Thyroid gland (tissue), 4 donors: ENCODE data around the gene OPN1SW. TPM values are rescaled to one million over a fixed set of nuclear protein-coding genes. Genes with fewer than 3 reads are reported as not detected.

Experiments used
- DNase-seq, 2 donors: peaks; one replicate each; pipeline ENCODE4 v3.0.0-alpha.2; 2019
- H3K27ac ChIP-seq, 3 donors: fragments of 200-600 bp; sonication (generic); 1 replicate in 2 of 3; 2 replicates in 1 of 3; pipeline ENCODE4 v1.5.1; 2016 to 2019; ENCODE audit warnings: mild to moderate bottlenecking in 1 of 3, moderate library complexity in 1 of 3
- H3K27me3 ChIP-seq: fragments of 200-600 bp; sonication (generic); one replicate; pipeline ENCODE4 v1.5.1; 2019
- H3K36me3 ChIP-seq, 2 donors: fragments of 200-600 bp; sonication (generic); one replicate each; pipeline ENCODE4 v1.5.1; 2016 to 2019
- H3K4me1 ChIP-seq, 2 donors: fragments of 200-600 bp; sonication (generic); one replicate each; pipeline ENCODE4 v1.5.1; 2017 to 2019
- H3K4me3 ChIP-seq, 3 donors: fragments of 200-600 bp; sonication (generic); replicated peaks in 1 of 3; 1 replicate in 2 of 3; 2 replicates in 1 of 3; pipeline ENCODE4 v1.5.1; 2016; ENCODE audit warnings: mild to moderate bottlenecking in 1 of 3
- H3K9me3 ChIP-seq: fragments of 200-600 bp; sonication (generic); one replicate; pipeline ENCODE4 v1.5.1; 2017
- CTCF ChIP-seq, 6 experiments: fragments of 200-600 bp in 3 of 6; fragments of 450-650 bp in 3 of 6; sonication (generic) in 3 of 6; IDR thresholded peaks; one replicate each; pipeline ENCODE4 v1.5.1; 2016 to 2019; ENCODE audit warnings: antibody characterized with exemption in 6 of 6, mild to moderate bottlenecking in 2 of 6, inconsistent platforms in 1 of 6, moderate library complexity in 1 of 6
- POLR2A ChIP-seq, 2 donors: fragments of 450-650 bp; IDR thresholded peaks; one replicate each; pipeline ENCODE4 v1.6.1; 2017; ENCODE audit warnings: antibody characterized with exemption in 2 of 2, mild to moderate bottlenecking in 2 of 2, moderate library complexity in 1 of 2
- WGBS, 2 donors: methylation state at CpG; one replicate each; pipeline ENCODE4 v1.1.5; 2017; 5-methylcytosine and 5-hydroxymethylcytosine counted together
- intact Hi-C: fragments of 100-400 bp; cut with DNase I; formaldehyde crosslinking; loops from one replicate; pipeline ENCODE4 v1.15.1; 2023
- total RNA-seq, 4 donors: library from RNA; depleted of rRNA; stranded (reverse); fragments of >200 nt; gene quantifications; one replicate each; pipeline ENCODE4 v1.2.3, GENCODE V29; 2016

OPN1SW gene
- total RNA-seq, 4 donors from 2014 or later, result not detected

- H3K9me3 ChIP-seq, result no peaks in the 10 kb centered on the region
Measured at GRCh38 chr7:128742206-128742605, 33.4 kb downstream of the OPN1SW start.

GRCh38 chr7:128741491-128741890 lies 34.1 kb downstream of the OPN1SW start:
- intact Hi-C loops, result no loop called here
- no peak overlapping the region for H3K4me3 ChIP-seq

More at GRCh38 chr7:128742206-128742605, 33.4 kb downstream of the OPN1SW start:
- 62 to 80% methylated on average over 4 of the region's 4 CpGs for WGBS, 2 donors
- H3K27ac ChIP-seq, result peak overlapping the region in 1 of 3 donors; percentile 15
- no peak for DNase-seq
- TF ChIP-seq POLR2A (IDR thresholded peaks at IDR 0.05), result no peak
- TF ChIP-seq CTCF (IDR thresholded peaks at IDR 0.05), result no peak
- intact Hi-C loops, result no loop called here
- H3K36me3 ChIP-seq, result no peaks in the 10 kb centered on the region
- H3K27me3 ChIP-seq, result no peaks in the 10 kb centered on the region
- no peak overlapping the region for H3K4me3 ChIP-seq
- peaks cover 19 to 30% of the 10 kb centered on the region in 2 donors for H3K4me1 ChIP-seq

GRCh38 chr7:128740996-128741395 lies 34.6 kb downstream of the OPN1SW start:
- 42 to 44% methylated on average over 3 of the region's 3 CpGs for WGBS, 2 donors
- Histone ChIP-seq H3K27ac (peak overlapping the region in 2 of 3 donors; percentile 15 to 23), H3K4me1 (peaks cover 19 to 30% of the 10 kb centered on the region in 2 donors), H3K4me3 (peak overlapping the region in 1 of 3 donors; percentile 91), H3K27me3 (no peaks in the 10 kb centered on the region), H3K9me3 (no peaks in the 10 kb centered on the region), H3K36me3 (no peaks in the 10 kb centered on the region)
- peak in 1 of 2 donors; percentile 18 for DNase-seq
- intact Hi-C loops, result no loop called here
- TF ChIP-seq POLR2A (IDR thresholded peaks at IDR 0.05), result no peak
- no peak for TF ChIP-seq CTCF (IDR thresholded peaks at IDR 0.05)

More at GRCh38 chr7:128741491-128741890, 34.1 kb downstream of the OPN1SW start:
- H3K27me3 ChIP-seq, result no peaks in the 10 kb centered on the region
- no peak for DNase-seq
- peaks cover 19 to 30% of the 10 kb centered on the region in 2 donors for H3K4me1 ChIP-seq
- peak overlapping the region in 2 of 3 donors; percentile 15 for H3K27ac ChIP-seq
- 52 to 59% methylated on average over 3 of the region's 3 CpGs for WGBS, 2 donors
- no peaks in the 10 kb centered on the region for H3K9me3 ChIP-seq
- no peaks in the 10 kb centered on the region for H3K36me3 ChIP-seq
- TF ChIP-seq POLR2A (IDR thresholded peaks at IDR 0.05) (no peak), CTCF (IDR thresholded peaks at IDR 0.05) (no peak)

GRCh38 chr7:128739990-128740682 lies 35.5 kb downstream of the OPN1SW start:
- DNase-seq, result no peak
- Histone ChIP-seq H3K9me3 (no peaks in the 10 kb centered on the region), H3K36me3 (no peaks in the 10 kb centered on the region), H3K4me3 (peak overlapping the region; percentile 84 to 96 (median 91)), H3K27me3 (no peaks in the 10 kb centered on the region), H3K4me1 (peaks cover 19 to 30% of the 10 kb centered on the region in 2 donors), H3K27ac (peak overlapping the region in 2 of 3 donors; percentile 90)
- no peak for TF ChIP-seq POLR2A (IDR thresholded peaks at IDR 0.05)
- no peak for TF ChIP-seq CTCF (IDR thresholded peaks at IDR 0.05)
- intact Hi-C loops, result loop anchor here (10.0 kb wide), 1 partner anchor 125 kb away; the partner anchor contains the start of gene ATP6V1F
- WGBS, 2 donors, result 5 to 7% methylated on average over 13 of the region's 13 CpGs
